HG03439 (cell line): ENCODE measurements around the gene SLC6A8.
"Not testable (repeated sequence)": the region's sequence is repeated elsewhere in the genome, so short reads cannot be mapped to it uniquely, and the experiment has no call there.

Source experiments
- ATAC-seq: cut with Tn5 transposase; IDR thresholded peaks from one replicate; pipeline ENCODE4 v1.9.1; 2021; ENCODE audit warnings: mild to moderate bottlenecking, moderate library complexity; ENCODE audit not compliant: unreplicated experiment

Gene SLC6A8

GRCh38 chrX:153705403-153706060 is 17.8 kb downstream of the SLC6A8 start:
- ATAC-seq: not testable (repeated sequence)

DNA sequence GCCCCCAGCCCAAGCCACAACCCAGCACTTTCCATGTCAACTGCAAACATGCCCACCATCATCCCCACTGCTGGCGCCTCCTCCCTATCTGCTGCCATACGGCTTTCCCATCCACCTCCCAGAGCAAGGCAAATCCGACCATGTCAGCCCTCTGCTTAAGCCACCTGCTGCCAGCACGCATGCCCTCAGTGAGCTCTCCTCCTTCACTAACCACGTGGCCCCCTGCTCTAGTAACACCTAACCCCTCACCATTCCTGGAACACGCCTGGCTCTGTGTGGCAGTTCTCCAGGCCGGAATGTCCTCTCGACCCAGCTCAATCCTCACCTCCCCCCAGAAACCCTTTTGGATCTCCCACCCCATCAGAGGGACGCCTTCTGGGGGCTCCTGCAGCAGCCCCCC is 19.1 kb downstream of the SLC6A8 start:
- ATAC-seq: no peak

- ATAC-seq: no peak
These were observed 19.7 kb downstream of the SLC6A8 start for GRCh38 chrX:153707406-153707805.

GRCh38 chrX:153708415-153708814 is 20.7 kb downstream of the SLC6A8 start:
- no peak for ATAC-seq

GRCh38 chrX:153709726-153710674 is 22.3 kb downstream of the SLC6A8 start:
- no peak for ATAC-seq

DNA sequence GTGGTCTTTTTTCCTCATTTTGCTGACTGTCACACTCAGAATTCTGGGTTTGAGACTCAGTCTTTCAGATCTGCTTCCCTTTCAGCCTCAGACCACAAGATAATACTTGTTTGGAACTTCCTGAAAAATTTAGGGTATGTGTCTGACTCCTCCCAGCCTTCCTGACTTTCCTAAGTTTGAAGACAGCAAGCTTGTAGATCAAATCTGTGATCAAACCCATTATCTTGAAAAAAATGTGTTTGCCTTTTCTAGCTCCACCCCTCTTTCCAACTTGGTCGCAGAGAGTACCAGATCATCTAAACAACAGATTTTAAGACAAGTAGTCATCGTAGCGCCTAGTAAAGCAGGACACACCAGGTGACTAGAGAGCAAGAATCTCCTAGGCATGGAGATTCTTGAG is 26.5 kb downstream of the SLC6A8 start:
- no peak for ATAC-seq

DNA sequence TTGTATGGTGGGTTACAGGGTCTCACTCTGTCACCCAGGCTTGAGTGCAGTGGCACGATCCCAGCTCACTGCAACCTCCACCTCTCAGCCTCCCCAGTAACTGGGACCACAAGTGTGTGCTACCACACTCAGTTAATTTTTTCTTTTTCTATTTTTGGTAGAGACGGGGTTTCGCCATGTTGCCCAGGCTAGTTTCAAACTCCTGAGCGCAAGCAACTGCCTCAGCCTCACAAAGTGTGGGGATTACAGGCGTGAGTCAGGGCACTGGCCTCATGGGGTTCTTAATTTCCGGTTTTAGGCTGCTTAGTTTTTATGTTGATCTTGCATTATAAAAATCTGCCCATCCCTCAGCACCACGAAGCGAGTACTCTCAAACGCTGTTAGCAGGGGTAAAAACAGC is 29.7 kb downstream of the SLC6A8 start:
- ATAC-seq: no peak

GRCh38 chrX:153719238-153719637 is 31.5 kb downstream of the SLC6A8 start:
- ATAC-seq: no peak

GRCh38 chrX:153719701-153720100 is 32.0 kb downstream of the SLC6A8 start:
- no peak for ATAC-seq

- ATAC-seq: no peak
These were observed 35.1 kb downstream of the SLC6A8 start for GRCh38 chrX:153722704-153723350.

DNA sequence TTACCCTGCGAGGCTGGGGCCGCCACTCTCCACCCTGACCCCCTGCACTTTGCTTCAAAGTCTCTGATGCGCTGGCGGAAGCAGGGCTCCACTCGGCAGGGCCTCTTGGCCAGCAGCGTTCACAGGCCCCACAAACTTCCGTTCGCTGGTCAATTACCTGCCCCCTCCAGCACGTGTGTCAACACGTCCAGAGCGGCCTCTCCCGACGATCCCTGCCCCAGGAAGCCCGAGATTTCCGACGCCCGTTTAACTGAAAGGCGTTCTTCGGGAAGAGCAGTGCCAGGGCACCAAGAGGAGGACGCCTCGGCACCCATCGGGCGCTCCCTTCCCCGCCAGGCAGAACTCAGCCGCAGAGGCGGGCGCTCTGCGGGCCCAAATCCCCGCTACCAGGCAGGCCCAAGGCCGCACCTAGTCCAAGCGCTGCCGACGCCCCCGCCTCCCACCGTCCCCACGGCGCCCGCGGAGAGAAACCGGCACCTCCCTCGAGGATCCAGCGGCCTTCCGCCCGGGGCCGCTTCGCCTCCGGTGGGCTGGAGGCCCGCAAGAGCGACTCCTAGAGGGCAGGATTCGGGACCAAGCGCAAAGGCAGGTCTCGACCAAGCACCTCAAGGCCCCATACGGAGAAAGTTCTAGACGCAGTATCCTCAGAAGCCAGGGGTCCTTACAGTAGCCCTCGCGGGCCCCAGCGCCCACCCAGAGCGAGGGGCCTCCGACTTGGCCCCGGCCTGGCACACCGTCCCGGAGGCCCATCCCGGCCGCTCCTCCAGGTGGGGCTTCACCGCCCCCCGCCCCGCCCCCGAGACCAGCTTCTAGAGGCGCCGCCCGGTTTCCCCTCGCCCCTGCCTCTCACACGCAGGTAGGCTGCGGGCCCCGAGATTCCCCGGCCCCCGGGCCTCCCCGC is 35.9 kb downstream of the SLC6A8 start:
- peak; percentile 34 for ATAC-seq

GRCh38 chrX:153724252-153725038 is 36.7 kb downstream of the SLC6A8 start, which contains the start of the genes ABCD1 and BCAP31:
TSS of gene ABCD1 (plus strand) at chrX:153724856. CDS start at chrX:153725267, 411 bp downstream.
TSS of gene BCAP31 (minus strand) at chrX:153724387. CDS start at chrX:153723244, 1,143 bp downstream.
- peak; percentile 47 for ATAC-seq

DNA sequence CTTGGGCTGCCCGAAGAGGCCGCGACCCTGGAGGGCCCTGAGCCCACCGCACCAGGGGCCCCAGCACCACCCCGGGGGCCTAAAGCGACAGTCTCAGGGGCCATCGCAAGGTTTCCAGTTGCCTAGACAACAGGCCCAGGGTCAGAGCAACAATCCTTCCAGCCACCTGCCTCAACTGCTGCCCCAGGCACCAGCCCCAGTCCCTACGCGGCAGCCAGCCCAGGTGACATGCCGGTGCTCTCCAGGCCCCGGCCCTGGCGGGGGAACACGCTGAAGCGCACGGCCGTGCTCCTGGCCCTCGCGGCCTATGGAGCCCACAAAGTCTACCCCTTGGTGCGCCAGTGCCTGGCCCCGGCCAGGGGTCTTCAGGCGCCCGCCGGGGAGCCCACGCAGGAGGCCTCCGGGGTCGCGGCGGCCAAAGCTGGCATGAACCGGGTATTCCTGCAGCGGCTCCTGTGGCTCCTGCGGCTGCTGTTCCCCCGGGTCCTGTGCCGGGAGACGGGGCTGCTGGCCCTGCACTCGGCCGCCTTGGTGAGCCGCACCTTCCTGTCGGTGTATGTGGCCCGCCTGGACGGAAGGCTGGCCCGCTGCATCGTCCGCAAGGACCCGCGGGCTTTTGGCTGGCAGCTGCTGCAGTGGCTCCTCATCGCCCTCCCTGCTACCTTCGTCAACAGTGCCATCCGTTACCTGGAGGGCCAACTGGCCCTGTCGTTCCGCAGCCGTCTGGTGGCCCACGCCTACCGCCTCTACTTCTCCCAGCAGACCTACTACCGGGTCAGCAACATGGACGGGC is 37.5 kb downstream of the SLC6A8 start:
- no peak for ATAC-seq

DNA sequence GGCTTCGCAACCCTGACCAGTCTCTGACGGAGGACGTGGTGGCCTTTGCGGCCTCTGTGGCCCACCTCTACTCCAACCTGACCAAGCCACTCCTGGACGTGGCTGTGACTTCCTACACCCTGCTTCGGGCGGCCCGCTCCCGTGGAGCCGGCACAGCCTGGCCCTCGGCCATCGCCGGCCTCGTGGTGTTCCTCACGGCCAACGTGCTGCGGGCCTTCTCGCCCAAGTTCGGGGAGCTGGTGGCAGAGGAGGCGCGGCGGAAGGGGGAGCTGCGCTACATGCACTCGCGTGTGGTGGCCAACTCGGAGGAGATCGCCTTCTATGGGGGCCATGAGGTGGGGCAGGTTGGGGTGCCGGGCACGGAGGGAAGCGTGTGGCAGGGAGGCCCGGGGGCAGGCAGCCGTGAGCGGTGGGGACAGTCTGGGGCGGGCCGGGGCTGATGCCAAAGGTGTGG is 38.1 kb downstream of the SLC6A8 start:
- no peak for ATAC-seq

GRCh38 chrX:153726286-153727122 is 38.8 kb downstream of the SLC6A8 start:
- peak; percentile 47 for ATAC-seq

DNA sequence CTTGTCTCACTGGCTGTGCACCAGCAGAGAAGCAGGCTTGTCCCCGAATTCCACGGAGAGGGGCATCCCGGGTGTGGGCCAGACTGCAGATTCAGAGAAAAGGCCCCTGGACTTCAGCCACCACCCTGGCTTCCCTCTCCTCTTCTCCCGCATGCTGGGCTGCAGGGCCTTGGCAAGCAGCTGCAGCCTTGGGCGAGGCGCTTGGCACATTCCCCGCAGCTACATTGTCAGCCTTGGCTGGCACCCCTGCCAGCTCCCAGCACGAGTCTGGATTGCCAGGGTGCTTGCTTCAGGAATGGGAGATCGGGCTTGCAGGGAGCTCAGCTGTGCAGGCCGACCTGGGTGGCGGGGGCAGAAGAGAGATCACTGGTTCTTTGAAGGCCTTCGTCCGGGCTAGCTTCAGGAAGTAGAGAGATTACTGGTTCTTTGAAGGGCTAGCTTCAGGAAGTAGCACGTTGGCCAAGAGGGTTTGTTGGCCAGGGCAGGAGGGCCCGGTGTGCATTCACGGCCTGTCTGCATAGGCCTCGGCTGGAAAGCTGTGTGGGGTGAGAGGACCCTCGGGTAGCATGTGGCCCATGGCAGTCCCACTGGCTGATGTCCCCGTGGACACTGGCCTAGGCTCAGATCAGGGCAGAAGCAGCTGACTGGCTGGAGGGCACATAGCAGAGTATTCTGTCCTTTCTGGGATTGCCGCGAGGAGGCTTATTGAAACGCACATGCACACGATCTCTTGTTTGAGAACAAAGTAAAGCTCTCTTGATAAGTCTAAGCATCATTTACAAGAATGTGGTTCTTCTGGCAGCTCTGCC is 39.6 kb downstream of the SLC6A8 start:
- ATAC-seq: no peak

- ATAC-seq: no peak
These were observed 40.4 kb downstream of the SLC6A8 start for GRCh38 chrX:153728095-153728494.
